Mesenchymal stem cell (in vitro differentiated cells and primary cell): ENCODE data around the gene SUB1. TPM values are rescaled to one million over a fixed set of nuclear protein-coding genes. Genes with fewer than 3 reads are reported as not detected.
A peak's percentile ranks its signal among the peaks of the same experiment; 100 is the strongest.
"Not testable (repeated sequence)": the region's sequence is repeated elsewhere in the genome, so short reads cannot be mapped to it uniquely, and the experiment has no call there.

Source experiments
- DNase-seq: peaks from one replicate; pipeline ENCODE4 v3.0.0-alpha.2; 2013
- H2AFZ ChIP-seq: one replicate; pipeline ENCODE4 v1.6.1; 2013; ENCODE audit warnings: low read depth, mild to moderate bottlenecking, control low read depth, inconsistent platforms, low read length, moderate library complexity
- H2AK5ac ChIP-seq: 2 replicates; pipeline ENCODE4 v1.6.1; 2013; ENCODE audit warnings: low read length, moderate library complexity, mild to moderate bottlenecking, inconsistent platforms; ENCODE audit not compliant: severe bottlenecking
- H2BK120ac ChIP-seq: one replicate; pipeline ENCODE4 v1.6.1; 2013; ENCODE audit warnings: low read depth, mild to moderate bottlenecking, inconsistent platforms, low read length, moderate library complexity
- H2BK12ac ChIP-seq, 2 experiments: one replicate each; pipeline ENCODE4 v1.6.1; 2013; ENCODE audit warnings: inconsistent platforms in 2 of 2, low read length in 2 of 2, mild to moderate bottlenecking in 2 of 2, moderate library complexity in 2 of 2, control low read depth in 1 of 2
- H2BK15ac ChIP-seq: one replicate; pipeline ENCODE4 v1.6.1; 2013; ENCODE audit warnings: mild to moderate bottlenecking, low read depth, inconsistent platforms; ENCODE audit not compliant: poor library complexity, severe bottlenecking
- H2BK5ac ChIP-seq: 2 replicates; pipeline ENCODE4 v1.6.1; 2013; ENCODE audit warnings: low read depth, mild to moderate bottlenecking, low read length, control low read depth, inconsistent platforms; ENCODE audit not compliant: poor library complexity, severe bottlenecking
- H3K14ac ChIP-seq, 2 experiments: one replicate each; pipeline ENCODE4 v1.6.1; 2013; ENCODE audit warnings: inconsistent platforms in 2 of 2, low read length in 2 of 2, control low read depth in 1 of 2, mild to moderate bottlenecking in 1 of 2, moderate library complexity in 1 of 2
- H3K18ac ChIP-seq, 2 experiments: one replicate each; pipeline ENCODE4 v1.6.1; 2013; ENCODE audit warnings: inconsistent platforms in 2 of 2, low read length in 2 of 2, control low read depth in 1 of 2, low read depth in 1 of 2, mild to moderate bottlenecking in 1 of 2
- H3K23ac ChIP-seq, 2 experiments: one replicate each; pipeline ENCODE4 v1.6.1; 2013; ENCODE audit warnings: inconsistent platforms in 2 of 2, low read length in 2 of 2, mild to moderate bottlenecking in 2 of 2, moderate library complexity in 2 of 2, control low read depth in 1 of 2
- H3K27ac ChIP-seq: 2 replicates; pipeline ENCODE4 v1.5.1; 2013; ENCODE audit warnings: mild to moderate bottlenecking, moderate library complexity, low read length, control low read depth, inconsistent platforms; ENCODE audit not compliant: poor library complexity, severe bottlenecking
- H3K27me3 ChIP-seq, 2 experiments: 2 replicates each; pipeline versions ENCODE4 v1.6.1 to v1.7.0; 2013; ENCODE audit warnings: low read length in 2 of 2, mild to moderate bottlenecking in 2 of 2, moderate library complexity in 2 of 2, control low read depth in 1 of 2, inconsistent platforms in 1 of 2; ENCODE audit not compliant: control insufficient read depth in 1 of 2, insufficient read depth in 1 of 2
- H3K36me3 ChIP-seq, 2 experiments: 2 replicates each; pipeline versions ENCODE4 v1.6.1 to v1.7.0; 2013; ENCODE audit warnings: low read length in 2 of 2, control low read depth in 1 of 2, inconsistent platforms in 1 of 2, low read depth in 1 of 2, mild to moderate bottlenecking in 1 of 2; ENCODE audit not compliant: insufficient read depth in 2 of 2, control insufficient read depth in 1 of 2
- H3K4ac ChIP-seq, 2 experiments: one replicate each; pipeline ENCODE4 v1.6.1; 2013; ENCODE audit warnings: inconsistent platforms in 2 of 2, low read length in 2 of 2, mild to moderate bottlenecking in 2 of 2, moderate library complexity in 2 of 2, control low read depth in 1 of 2, low read depth in 1 of 2
- H3K4me1 ChIP-seq: 2 replicates; pipeline ENCODE4 v1.6.1; 2013; ENCODE audit warnings: low read depth, low read length, control low read depth; ENCODE audit not compliant: control insufficient read depth, insufficient read depth
- H3K4me2 ChIP-seq: 2 replicates; pipeline ENCODE4 v1.6.1; 2013; ENCODE audit warnings: low read length, mild to moderate bottlenecking, inconsistent platforms; ENCODE audit not compliant: poor library complexity, severe bottlenecking
- H3K4me3 ChIP-seq, 2 experiments: 2 replicates each; pipeline versions ENCODE4 v1.5.1 to v1.7.0; 2013; ENCODE audit warnings: low read length in 2 of 2, mild to moderate bottlenecking in 2 of 2, control low read depth in 1 of 2, low read depth in 1 of 2; ENCODE audit not compliant: insufficient read depth in 1 of 2
- H3K79me1 ChIP-seq: replicated peaks from 2 replicates; pipeline ENCODE4 v1.6.1; 2013; ENCODE audit warnings: mild to moderate bottlenecking, control low read depth, low read length, inconsistent platforms; ENCODE audit not compliant: poor library complexity, severe bottlenecking
- H3K9ac ChIP-seq: 2 replicates; pipeline ENCODE4 v1.7.0; 2013; ENCODE audit warnings: mild to moderate bottlenecking, low read length, moderate library complexity
- H3K9me3 ChIP-seq: 2 replicates; pipeline ENCODE4 v1.7.0; 2013; ENCODE audit warnings: mild to moderate bottlenecking, low read length; ENCODE audit not compliant: control insufficient read depth
- H4K8ac ChIP-seq: one replicate; pipeline ENCODE4 v1.6.1; 2013; ENCODE audit warnings: inconsistent platforms, mild to moderate bottlenecking, low read length, moderate library complexity
- H4K91ac ChIP-seq: one replicate; pipeline ENCODE4 v1.6.1; 2013; ENCODE audit warnings: mild to moderate bottlenecking, low read length, inconsistent platforms
- WGBS: methylation state at CpG from one replicate; pipeline ENCODE4 v1.1.7; 2013; ENCODE audit warnings: mixed read lengths; 5-methylcytosine and 5-hydroxymethylcytosine counted together
- polyA plus RNA-seq, 2 experiments: library from polyadenylated mRNA; stranded (reverse); fragments of 200-250 nt; gene quantifications; one replicate each; pipeline ENCODE4 v1.2.3, GENCODE V29; 2013

SUB1 gene
- polyA plus RNA-seq (2013, experiment 1 of 2) = 466 TPM
- 578 TPM for polyA plus RNA-seq (2013, experiment 2 of 2)

DNA sequence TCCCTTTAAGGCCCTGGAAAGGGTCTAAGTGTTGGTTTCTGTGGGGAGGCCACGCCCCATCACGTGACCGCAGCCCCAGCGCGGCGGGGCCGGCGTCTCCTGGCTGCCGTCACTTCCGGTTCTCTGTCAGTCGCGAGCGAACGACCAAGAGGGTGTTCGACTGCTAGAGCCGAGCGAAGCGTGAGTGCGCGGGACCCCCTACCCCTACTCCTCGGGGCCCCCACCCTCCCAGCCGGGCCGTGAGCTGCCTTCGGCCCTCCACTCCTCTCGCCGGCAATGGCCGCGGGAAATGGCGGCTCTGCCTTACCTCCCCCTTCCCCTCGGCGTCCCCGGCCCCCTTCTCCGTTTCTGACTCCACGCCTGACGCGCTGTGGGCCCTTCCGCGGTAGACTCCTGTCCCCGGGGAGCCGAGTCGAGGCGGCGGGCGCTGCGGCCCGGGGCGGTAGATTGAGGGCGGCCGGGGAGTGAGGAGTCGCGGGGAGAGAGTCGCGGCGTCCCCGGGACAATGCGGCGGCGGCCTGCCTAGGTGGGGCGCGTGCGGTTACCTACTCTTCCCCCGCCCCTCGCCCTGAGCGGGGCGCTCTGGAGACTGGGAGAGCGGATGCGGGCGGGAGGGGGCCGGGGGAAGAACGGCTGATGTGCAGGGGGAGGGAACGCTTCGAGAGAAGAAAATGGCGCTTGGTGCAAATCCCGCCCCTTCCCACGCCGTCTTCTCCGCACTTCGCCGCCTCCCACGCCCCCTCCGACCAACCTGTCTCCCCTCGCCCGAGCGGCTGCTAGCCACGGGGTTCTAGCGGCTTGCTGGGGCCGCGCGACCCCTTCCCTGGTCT lies at the start of gene SUB1:
Gene SUB1, plus strand, starts transcription at position 112 of the 830 bp plus-strand sequence. CDS start 2,956 bp downstream, outside the sequence.
- Histone ChIP-seq H4K8ac (peak within 1 kb of the TSS; percentile 93), H3K9me3 (no peaks in the 10 kb centered on the region), H3K36me3 (peaks cover 5 to 21% of the 10 kb centered on the region in 2 experiments), H3K4me3 (peak within 1 kb of the TSS; percentile 97 to 99), H3K79me1 (peaks cover 3% of the 10 kb centered on the region), H3K9ac (peak within 1 kb of the TSS; percentile 94), H3K27me3 (no peaks in the 10 kb centered on the region), H3K27ac (peak within 1 kb of the TSS; percentile 77), H3K14ac (peak within 1 kb of the TSS; percentile 61 to 98), H3K18ac (peak within 1 kb of the TSS; percentile 92 to 98), H4K91ac (peak within 1 kb of the TSS; percentile 91), H2AK5ac (no peak within 1 kb of the TSS), H2BK12ac (peak within 1 kb of the TSS; percentile 6 to 71), H3K4me1 (peaks cover 3% of the 10 kb centered on the region), H2BK5ac (peak within 1 kb of the TSS; percentile 84), H2BK120ac (peak within 1 kb of the TSS; percentile 93), H3K4ac (peak within 1 kb of the TSS; percentile 39 to 75), H2BK15ac (no peak within 1 kb of the TSS), H3K23ac (peak within 1 kb of the TSS in 1 of 2 experiments; percentile 93), H3K4me2 (peak within 1 kb of the TSS; percentile 44), H2AFZ (peak within 1 kb of the TSS; percentile 65)
- WGBS = under 1% methylated on average over 24 of the region's 89 CpGs
- peak; percentile 94 for DNase-seq

DNA sequence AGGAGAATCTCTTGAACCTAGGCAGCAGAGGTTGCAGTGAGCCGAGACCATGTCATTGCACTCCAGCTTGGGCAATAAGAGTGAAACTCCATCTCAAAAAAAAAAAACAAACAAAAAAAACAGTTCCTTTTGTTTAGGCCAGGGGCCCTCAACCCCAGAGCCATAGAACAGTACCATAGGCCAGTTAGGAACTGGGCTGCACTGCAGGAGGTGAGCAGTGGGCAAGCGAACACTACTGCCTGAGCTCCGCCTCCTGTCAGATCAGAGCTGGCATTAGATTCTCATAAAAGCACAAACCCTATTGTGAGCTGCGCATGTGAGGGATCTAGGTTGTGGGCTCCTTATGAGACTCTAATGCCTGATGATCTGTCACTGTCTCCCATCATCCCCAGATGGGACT lies 49.1 kb upstream of the SUB1 start:
- DNase-seq = no peak
- Histone ChIP-seq H3K9ac (no peak overlapping the region), H3K27ac (no peak overlapping the region), H3K14ac (no peak overlapping the region), H3K23ac (no peak overlapping the region), H2BK5ac (no peak overlapping the region), H2BK15ac (no peak overlapping the region), H4K8ac (no peak overlapping the region), H3K4ac (no peak overlapping the region), H3K18ac (no peak overlapping the region), H2BK12ac (no peak overlapping the region), H3K27me3 (no peaks in the 10 kb centered on the region), H2AFZ (no peak overlapping the region), H2BK120ac (no peak overlapping the region), H3K36me3 (no peaks in the 10 kb centered on the region), H4K91ac (no peak overlapping the region), H3K79me1 (no peaks in the 10 kb centered on the region), H3K4me2 (no peak overlapping the region), H3K9me3 (no peaks in the 10 kb centered on the region), H2AK5ac (no peak overlapping the region), H3K4me3 (no peak overlapping the region), H3K4me1 (no peaks in the 10 kb centered on the region)
- 77% methylated on average over 2 of the region's 4 CpGs for WGBS

DNA sequence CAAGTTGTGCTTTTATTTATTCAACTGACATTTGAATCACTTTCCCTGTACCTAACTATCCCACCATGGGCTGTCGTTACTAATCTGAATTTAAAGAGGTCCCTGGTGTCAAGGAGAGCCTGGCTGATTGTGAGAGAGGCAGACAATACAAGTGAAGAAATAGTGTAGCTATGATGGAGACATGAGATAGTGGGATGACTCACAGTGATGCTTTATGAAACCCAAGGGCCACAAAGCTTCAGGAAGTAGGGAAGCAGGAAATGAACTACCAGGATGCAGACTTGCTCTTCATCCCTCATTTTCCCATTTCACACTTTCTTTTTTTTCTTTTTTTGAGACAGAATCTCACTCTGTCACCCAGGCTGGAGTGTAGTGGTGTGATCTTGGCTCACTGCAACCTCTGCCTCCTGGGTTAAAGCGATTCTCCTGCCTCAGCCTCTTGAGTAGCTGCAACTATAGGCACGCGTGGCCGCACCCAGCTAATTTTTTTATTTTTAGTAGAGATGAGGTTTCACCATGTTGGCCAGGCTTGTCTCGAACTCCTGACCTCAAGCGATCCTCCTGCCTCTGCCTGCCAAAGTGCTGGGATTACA lies 47.8 kb upstream of the SUB1 start:
- not testable (repeated sequence) for H3K4me3 ChIP-seq, H3K4me1 ChIP-seq, H3K9ac ChIP-seq, H3K79me1 ChIP-seq, H3K27me3 ChIP-seq, H4K8ac ChIP-seq, H2BK5ac ChIP-seq, H2AFZ ChIP-seq, H3K27ac ChIP-seq, H3K23ac ChIP-seq, H2BK120ac ChIP-seq, H3K4me2 ChIP-seq, H3K9me3 ChIP-seq, H2BK15ac ChIP-seq, H4K91ac ChIP-seq, H3K4ac ChIP-seq, H2AK5ac ChIP-seq, H3K36me3 ChIP-seq, H3K14ac ChIP-seq, H3K18ac ChIP-seq, H2BK12ac ChIP-seq
- whole genome bisulfite sequencing = 77% methylated on average over 5 of the region's 7 CpGs
- peak; percentile 75 for DNase-seq

DNA sequence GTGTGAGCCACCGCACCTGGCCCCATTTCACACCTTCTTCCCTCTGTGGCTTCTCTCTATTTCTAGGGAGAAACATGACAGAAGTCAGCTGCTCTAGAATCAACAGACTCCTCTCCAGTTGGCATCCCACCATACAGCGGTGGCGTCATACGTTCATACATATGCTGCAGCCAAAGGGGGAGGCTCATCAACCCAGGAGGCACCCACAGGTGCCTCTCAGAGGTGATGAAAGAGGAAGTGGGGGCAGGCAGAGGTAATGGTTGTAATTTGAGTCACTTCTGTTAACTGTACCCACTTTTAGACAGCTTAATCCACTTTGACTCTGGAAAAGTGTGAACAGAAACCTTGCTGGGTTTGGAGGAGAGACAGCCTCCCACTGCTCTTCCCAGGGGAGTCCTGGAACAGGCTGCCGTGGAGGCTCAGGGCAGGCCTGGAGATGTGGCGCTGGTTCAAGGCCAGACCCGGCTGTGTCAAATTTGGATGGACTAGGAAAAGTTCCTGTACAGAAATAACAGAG lies 47.3 kb upstream of the SUB1 start:
- Histone ChIP-seq H4K8ac (no peak overlapping the region), H3K9me3 (no peaks in the 10 kb centered on the region), H3K23ac (no peak overlapping the region), H3K27ac (no peak overlapping the region), H3K27me3 (no peaks in the 10 kb centered on the region), H3K4me2 (no peak overlapping the region), H2BK15ac (no peak overlapping the region), H2AFZ (no peak overlapping the region), H3K4me3 (no peak overlapping the region), H3K9ac (no peak overlapping the region), H2BK12ac (no peak overlapping the region), H3K14ac (no peak overlapping the region), H4K91ac (no peak overlapping the region), H2BK5ac (no peak overlapping the region), H3K18ac (no peak overlapping the region), H2BK120ac (no peak overlapping the region), H2AK5ac (no peak overlapping the region), H3K4me1 (no peaks in the 10 kb centered on the region), H3K79me1 (no peaks in the 10 kb centered on the region), H3K4ac (no peak overlapping the region), H3K36me3 (no peaks in the 10 kb centered on the region)
- WGBS = 87% methylated on average over 4 of the region's 7 CpGs
- DNase-seq = no peak
